HG03045 (cell line): ENCODE results near the gene KIF3C.
"Not testable (repeated sequence)": the region's sequence is repeated elsewhere in the genome, so short reads cannot be mapped to it uniquely, and the experiment has no call there.

Source experiments
- ATAC-seq: cut with Tn5 transposase; IDR thresholded peaks from one replicate; pipeline ENCODE4 v1.9.1; 2021; ENCODE audit warnings: mild to moderate bottlenecking, moderate library complexity; ENCODE audit not compliant: unreplicated experiment

The KIF3C gene

GRCh38 chr2:26000561-26001082 lies 18.3 kb upstream of the KIF3C start:
- ATAC-seq, result no peak

GRCh38 chr2:25999406-25999805 lies 17.1 kb upstream of the KIF3C start:
- ATAC-seq, result not testable (repeated sequence)

- not testable (repeated sequence) for ATAC-seq
Observed at GRCh38 chr2:25998816-25999383, 16.6 kb upstream of the KIF3C start.

GRCh38 chr2:25996844-25997243 lies 14.5 kb upstream of the KIF3C start:
- ATAC-seq, result no peak

GRCh38 chr2:25994509-25994908 lies 12.2 kb upstream of the KIF3C start:
- ATAC-seq, result no peak

GRCh38 chr2:25993049-25993448 lies 10.8 kb upstream of the KIF3C start:
- ATAC-seq, result no peak

- no peak for ATAC-seq
Observed at GRCh38 chr2:25992556-25992955, 10.3 kb upstream of the KIF3C start.

GRCh38 chr2:25991965-25992364 lies 9.7 kb upstream of the KIF3C start:
- no peak for ATAC-seq

- ATAC-seq, result no peak
Observed at GRCh38 chr2:25989154-25989553, 6.9 kb upstream of the KIF3C start.

GRCh38 chr2:25988134-25988533 lies 5.8 kb upstream of the KIF3C start:
- no peak for ATAC-seq

- ATAC-seq, result no peak
Observed at GRCh38 chr2:25983735-25984134, 1.4 kb upstream of the KIF3C start.

- ATAC-seq, result no peak
Observed at GRCh38 chr2:25982968-25983280, 627 bp upstream of the KIF3C start.

- ATAC-seq, result peak; percentile 36
Observed at GRCh38 chr2:25981596-25982272, 563 bp downstream of the KIF3C start.

- ATAC-seq, result no peak
Observed at GRCh38 chr2:25980951-25981350, 1.3 kb downstream of the KIF3C start.

GRCh38 chr2:25980076-25980887 lies 2.0 kb downstream of the KIF3C start:
- ATAC-seq, result no peak

- no peak for ATAC-seq
Observed at GRCh38 chr2:25979001-25979400, 3.3 kb downstream of the KIF3C start.

- no peak for ATAC-seq
Observed at GRCh38 chr2:25977768-25978167, 4.5 kb downstream of the KIF3C start.

- no peak for ATAC-seq
Observed at GRCh38 chr2:25976983-25977741, 5.1 kb downstream of the KIF3C start.

GRCh38 chr2:25972049-25972823 lies 10.1 kb downstream of the KIF3C start:
- ATAC-seq, result no peak

GRCh38 chr2:25971596-25971995 lies 10.7 kb downstream of the KIF3C start:
- no peak for ATAC-seq
